ENCODE measurements around the gene PXMP4.

The PXMP4 gene

GRCh38 chr20:33689973-33690372, 30.1 kb downstream of the PXMP4 start:
- no peak for TF ChIP-seq ZFP41 (tag by site-specific recombination; IDR thresholded peaks at IDR 0.05; ENCODE audit: borderline replicate concordance)
- peak; percentile 39; the same call in 1 of the 2 replicates for TF ChIP-seq PRDM10 (tag by site-specific recombination; IDR thresholded peaks at IDR 0.05)
- TF ChIP-seq ZNF600 (tag by site-specific recombination; IDR thresholded peaks at IDR 0.05), result peak; percentile 39; the same call in 1 of the 2 replicates
- TF ChIP-seq KLF7 (tag by site-specific recombination; IDR thresholded peaks at IDR 0.05; ENCODE audit: borderline replicate concordance), result no peak
- TF ChIP-seq INSM2 (tag by site-specific recombination; IDR thresholded peaks at IDR 0.05), result peak; percentile 32; the same call in 1 of the 2 replicates
- TF ChIP-seq SETDB1 (IDR thresholded peaks at IDR 0.05; ENCODE audit: insufficient read length, low read length), result no peak
- no peak for TF ChIP-seq ZNF221 (tag by site-specific recombination; IDR thresholded peaks at IDR 0.05; ENCODE audit: borderline replicate concordance)
- 0 out of 2 replicates have a peak, but pooled peaks have one; percentile 43 for TF ChIP-seq ZNF366 (tag by site-specific recombination; conservative IDR thresholded peaks at IDR 0.05)
- TF ChIP-seq ZNF639 (tag by site-specific recombination; IDR thresholded peaks at IDR 0.05), result peak; percentile 29; the same call in 1 of the 2 replicates
- TF ChIP-seq BCL11A (tag by site-specific recombination; IDR thresholded peaks at IDR 0.05; ENCODE audit: low read depth), result no peak
- TF ChIP-seq ZEB2 (tag by site-specific recombination; IDR thresholded peaks at IDR 0.05), result peak; percentile 74
- TF ChIP-seq ZNF341 (tag by site-specific recombination; IDR thresholded peaks at IDR 0.05; ENCODE audit: low read depth), result no peak
- peak; percentile 51 for TF ChIP-seq ZBTB48 (tag by site-specific recombination; IDR thresholded peaks at IDR 0.05)
- TF ChIP-seq ATF2 (tag by site-specific recombination; IDR thresholded peaks at IDR 0.05; ENCODE audit: low read depth), result no peak
- TF ChIP-seq, protein P1, sequence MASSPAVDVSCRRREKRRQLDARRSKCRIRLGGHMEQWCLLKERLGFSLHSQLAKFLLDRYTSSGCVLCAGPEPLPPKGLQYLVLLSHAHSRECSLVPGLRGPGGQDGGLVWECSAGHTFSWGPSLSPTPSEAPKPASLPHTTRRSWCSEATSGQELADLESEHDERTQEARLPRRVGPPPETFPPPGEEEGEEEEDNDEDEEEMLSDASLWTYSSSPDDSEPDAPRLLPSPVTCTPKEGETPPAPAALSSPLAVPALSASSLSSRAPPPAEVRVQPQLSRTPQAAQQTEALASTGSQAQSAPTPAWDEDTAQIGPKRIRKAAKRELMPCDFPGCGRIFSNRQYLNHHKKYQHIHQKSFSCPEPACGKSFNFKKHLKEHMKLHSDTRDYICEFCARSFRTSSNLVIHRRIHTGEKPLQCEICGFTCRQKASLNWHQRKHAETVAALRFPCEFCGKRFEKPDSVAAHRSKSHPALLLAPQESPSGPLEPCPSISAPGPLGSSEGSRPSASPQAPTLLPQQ (tag by site-specific recombination; IDR thresholded peaks at IDR 0.05), result peak; percentile 31; the same call in 1 of the 2 replicates
- peak; percentile 58 for TF ChIP-seq ZNF629 (tag by site-specific recombination; IDR thresholded peaks at IDR 0.05)
- no peak for TF ChIP-seq ZNF184 (tag by site-specific recombination; IDR thresholded peaks at IDR 0.05)
- peak; percentile 53; the same call in 1 of the 2 replicates for TF ChIP-seq SP7 (tag by site-specific recombination; IDR thresholded peaks at IDR 0.05)
- TF ChIP-seq, protein P2, sequence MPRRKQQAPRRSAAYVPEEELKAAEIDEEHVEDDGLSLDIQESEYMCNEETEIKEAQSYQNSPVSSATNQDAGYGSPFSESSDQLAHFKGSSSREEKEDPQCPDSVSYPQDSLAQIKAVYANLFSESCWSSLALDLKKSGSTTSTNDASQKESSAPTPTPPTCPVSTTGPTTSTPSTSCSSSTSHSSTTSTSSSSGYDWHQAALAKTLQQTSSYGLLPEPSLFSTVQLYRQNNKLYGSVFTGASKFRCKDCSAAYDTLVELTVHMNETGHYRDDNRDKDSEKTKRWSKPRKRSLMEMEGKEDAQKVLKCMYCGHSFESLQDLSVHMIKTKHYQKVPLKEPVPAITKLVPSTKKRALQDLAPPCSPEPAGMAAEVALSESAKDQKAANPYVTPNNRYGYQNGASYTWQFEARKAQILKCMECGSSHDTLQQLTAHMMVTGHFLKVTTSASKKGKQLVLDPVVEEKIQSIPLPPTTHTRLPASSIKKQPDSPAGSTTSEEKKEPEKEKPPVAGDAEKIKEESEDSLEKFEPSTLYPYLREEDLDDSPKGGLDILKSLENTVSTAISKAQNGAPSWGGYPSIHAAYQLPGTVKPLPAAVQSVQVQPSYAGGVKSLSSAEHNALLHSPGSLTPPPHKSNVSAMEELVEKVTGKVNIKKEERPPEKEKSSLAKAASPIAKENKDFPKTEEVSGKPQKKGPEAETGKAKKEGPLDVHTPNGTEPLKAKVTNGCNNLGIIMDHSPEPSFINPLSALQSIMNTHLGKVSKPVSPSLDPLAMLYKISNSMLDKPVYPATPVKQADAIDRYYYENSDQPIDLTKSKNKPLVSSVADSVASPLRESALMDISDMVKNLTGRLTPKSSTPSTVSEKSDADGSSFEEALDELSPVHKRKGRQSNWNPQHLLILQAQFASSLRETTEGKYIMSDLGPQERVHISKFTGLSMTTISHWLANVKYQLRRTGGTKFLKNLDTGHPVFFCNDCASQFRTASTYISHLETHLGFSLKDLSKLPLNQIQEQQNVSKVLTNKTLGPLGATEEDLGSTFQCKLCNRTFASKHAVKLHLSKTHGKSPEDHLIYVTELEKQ (tag by site-specific recombination; IDR thresholded peaks at IDR 0.05; ENCODE audit: borderline replicate concordance), result no peak
- TF ChIP-seq ZNF654 (tag by site-specific recombination; IDR thresholded peaks at IDR 0.05; ENCODE audit: low read depth), result no peak
- POLR2A ChIA-PET, result interaction anchor here (0.7 kb wide), 1 partner anchor 42 kb away, joined by 3 read pairs; the partner anchor contains the start of gene ZNF341
- peaks cover 5% of the 10 kb centered on the region for H3K4me1 ChIP-seq (ENCODE audit: control insufficient read depth, insufficient read depth, low read length)
- no peaks in the 10 kb centered on the region for H3K9me3 ChIP-seq (ENCODE audit: control insufficient read depth, insufficient read depth, low read depth, low read length)
- no peak overlapping the region for H3K27ac ChIP-seq (ENCODE audit: extremely low read depth, low read depth, low read length)
- CTCF ChIA-PET, result interaction anchor here (0.6 to 1.5 kb wide), 3 partner anchors 24 to 867 kb away, joined by 3 to 4 read pairs (median 3); no protein-coding TSS in a partner anchor
- H3K36me3 ChIP-seq (ENCODE audit: control insufficient read depth in 2 of 2, insufficient read depth in 1 of 2, low read length in 2 of 2), result peaks cover 0 to 5% of the 10 kb centered on the region in 2 experiments; a peak in 1 of 3 replicates
- H3K4me3 ChIP-seq (ENCODE audit: low read depth, low read length), result no peak overlapping the region

Data from HEK293 (cell line).